Endothelial cell of umbilical vein (primary cell): ENCODE results near the gene PDGFRB. TPM values are rescaled to one million over a fixed set of nuclear protein-coding genes. Genes with fewer than 3 reads are reported as not detected.

Experiments
- BruUV-seq: library from RNA; stranded (reverse); fragments of 400-500 nt; replicated peaks from 2 replicates; lab custom pipeline; 2021; lab: Mats Ljungman, UMichigan
- CTCF ChIA-PET: fragments of 300-600, 350-600 bp; sonication (Branson Sonifier 250); formaldehyde crosslinking; loops from one replicate; lab custom pipeline; 2021; ENCODE audit warnings: antibody characterized with exemption, inconsistent platforms; lab: Charles Lee
- POLR2A ChIA-PET: fragments of 300-600, 350-600 bp; sonication (Branson Sonifier 250); formaldehyde crosslinking; loops from one replicate; lab custom pipeline; 2021; ENCODE audit warnings: antibody characterized with exemption, inconsistent platforms; lab: Charles Lee
- DNase-seq: peaks from one replicate; pipeline ENCODE4 v3.0.0-alpha.2; 2011; ENCODE audit warnings: low read depth, low spot score
- FAIRE-seq: peaks from 2 replicates; lab custom pipeline; 2011; peaks lifted over from hg19 to GRCh38; lab: Jason Lieb, UNC
- H2AFZ ChIP-seq: 2 replicates; pipeline ENCODE4 v1.6.0; 2012; ENCODE audit warnings: low read depth, low read length, control low read depth, inconsistent platforms
- H3K27ac ChIP-seq: 2 replicates; pipeline ENCODE4 v1.5.1; 2011; ENCODE audit warnings: low read depth, mild to moderate bottlenecking, control low read depth, low read length, moderate library complexity; ENCODE audit not compliant: insufficient read depth
- H3K27me3 ChIP-seq, 2 experiments: 2 replicates each; pipeline versions ENCODE4 v1.6.0 to v1.6.1; 2011; ENCODE audit warnings: low read length in 2 of 2, mixed read lengths in 1 of 2; ENCODE audit not compliant: control insufficient read depth in 2 of 2, insufficient read depth in 2 of 2
- H3K36me3 ChIP-seq, 2 experiments: 2 replicates in 1 of 2; 3 replicates in 1 of 2; pipeline ENCODE4 v1.5.1; 2011; ENCODE audit warnings: low read length in 2 of 2, mild to moderate bottlenecking in 1 of 2, moderate library complexity in 1 of 2; ENCODE audit not compliant: control insufficient read depth in 2 of 2, insufficient read depth in 2 of 2; ENCODE audit errors: extremely low read depth in 1 of 2
- H3K4me1 ChIP-seq: 3 replicates; pipeline ENCODE4 v1.5.1; 2011; ENCODE audit warnings: mild to moderate bottlenecking, low read length; ENCODE audit not compliant: control insufficient read depth, insufficient read depth; ENCODE audit errors: extremely low read depth
- H3K4me2 ChIP-seq: 2 replicates; pipeline ENCODE4 v1.6.1; 2011; ENCODE audit warnings: low read length, control low read depth, mixed read lengths; ENCODE audit not compliant: insufficient read depth
- H3K4me3 ChIP-seq, 3 experiments: fragments of 200-600 bp in 1 of 3; sonication (generic), shearing (Covaris generic) in 1 of 3; replicated peaks in 1 of 3; 2 replicates each; pipeline ENCODE4 v1.5.1; 2011 to 2016; ENCODE audit warnings: control low read depth in 3 of 3, low read length in 3 of 3, mild to moderate bottlenecking in 2 of 3, inconsistent platforms in 1 of 3, low read depth in 1 of 3, moderate library complexity in 1 of 3; ENCODE audit not compliant: insufficient read depth in 1 of 3
- H3K79me2 ChIP-seq: 2 replicates; pipeline ENCODE4 v1.6.0; 2012; ENCODE audit warnings: low read length, inconsistent platforms; ENCODE audit not compliant: control insufficient read depth, insufficient read depth
- H3K9ac ChIP-seq: replicated peaks from 2 replicates; pipeline ENCODE3; 2011; ENCODE audit warnings: low read length, control low read depth; ENCODE audit not compliant: insufficient read depth; ENCODE audit errors: extremely low read depth
- H3K9me1 ChIP-seq: replicated peaks from 3 replicates; pipeline ENCODE4 v1.6.0; 2011; ENCODE audit warnings: mild to moderate bottlenecking, low read length; ENCODE audit not compliant: control insufficient read depth, insufficient read depth; ENCODE audit errors: extremely low read depth
- H3K9me3 ChIP-seq: replicated peaks from 2 replicates; pipeline ENCODE4 v1.5.1; 2012; ENCODE audit warnings: low read length, inconsistent platforms; ENCODE audit not compliant: control insufficient read depth, insufficient read depth
- H4K20me1 ChIP-seq: replicated peaks from 2 replicates; pipeline ENCODE3; 2011; ENCODE audit warnings: mild to moderate bottlenecking, low read length; ENCODE audit not compliant: control insufficient read depth, insufficient read depth; ENCODE audit errors: extremely low read depth
- CTCF ChIP-seq, 2 donors: IDR thresholded peaks; 1 replicate in 1 of 2; 2 replicates in 1 of 2; pipeline ENCODE4 v1.5.1; 2011; ENCODE audit warnings: low read length in 2 of 2, mild to moderate bottlenecking in 2 of 2, moderate library complexity in 2 of 2, control low read depth in 1 of 2, inconsistent platforms in 1 of 2, low read depth in 1 of 2; ENCODE audit not compliant: insufficient read depth in 1 of 2; ENCODE audit errors: extremely low read depth in 1 of 2
- EZH2 ChIP-seq: IDR thresholded peaks from 2 replicates; pipeline ENCODE4 v1.6.1; 2012; ENCODE audit warnings: borderline replicate concordance, low read depth, mild to moderate bottlenecking, moderate library complexity, low read length, inconsistent platforms; ENCODE audit not compliant: severe bottlenecking
- FOS ChIP-seq: IDR thresholded peaks from 2 replicates; pipeline ENCODE4 v1.6.1; 2011; ENCODE audit warnings: mild to moderate bottlenecking, low read length, moderate library complexity, borderline replicate concordance; ENCODE audit not compliant: insufficient read depth
- GATA2 ChIP-seq: IDR thresholded peaks from 2 replicates; pipeline ENCODE4 v1.7.0; 2011; ENCODE audit warnings: low read depth, mild to moderate bottlenecking, moderate library complexity, mixed read lengths, low read length; ENCODE audit not compliant: insufficient read length, insufficient read depth
- JUN ChIP-seq: IDR thresholded peaks from 2 replicates; pipeline ENCODE4 v1.6.1; 2011; ENCODE audit warnings: borderline replicate concordance, low read depth; ENCODE audit not compliant: insufficient read length, insufficient read depth
- MAX ChIP-seq: IDR thresholded peaks from 2 replicates; pipeline ENCODE4 v1.6.1; 2011; ENCODE audit not compliant: insufficient read depth, insufficient read length
- MYC ChIP-seq: IDR thresholded peaks from one replicate; pipeline ENCODE4 v1.6.1; 2011; ENCODE audit warnings: mild to moderate bottlenecking, low read depth, low read length
- POLR2A ChIP-seq: IDR thresholded peaks from 2 replicates; pipeline ENCODE4 v1.6.1; 2012; ENCODE audit warnings: low read depth, mild to moderate bottlenecking, control low read depth, low read length
- POLR2AphosphoS5 ChIP-seq: IDR thresholded peaks from 2 replicates; pipeline ENCODE4 v1.6.1; 2012; ENCODE audit warnings: low read depth, mild to moderate bottlenecking, control low read depth, low read length, moderate library complexity; ENCODE audit not compliant: insufficient read depth
- dilution Hi-C: fragments of 300-500 bp; cut with MboI; formaldehyde crosslinking; loops from one replicate; pipeline ENCODE4 v1.15.0; 2019; ENCODE audit warnings: low sequenced_read_pairs; ENCODE audit not compliant: extremely low pct_ligation_motif_present
- intact Hi-C: fragments of 100-400 bp; cut with micrococcal nuclease; formaldehyde crosslinking; loops from one replicate; pipeline ENCODE4 v1.10.0; 2022
- polyA plus RNA-seq, 4 experiments: library from polyadenylated mRNA; depleted of rRNA in 3 of 4; stranded (reverse) in 3 of 4; unstranded in 1 of 4; fragments of >200 nt; gene quantifications; 2 replicates each; pipeline versions ENCODE4 v1.2.1 to v1.2.3, GENCODE V29; 2011 to 2012; ENCODE audit warnings: missing spikeins in 1 of 4
- total RNA-seq: library from RNA; stranded (reverse); gene quantifications from 2 replicates; pipeline ENCODE4 v1.2.3, GENCODE V29; 2021

Gene PDGFRB
- total and polyA plus RNA-seq, 2 donors (not counting 3 experiments of a cell fraction or from before 2014, with no cell fraction given), result 1.4 to 1.7 TPM

GRCh38 chr5:150112201-150113046 is 43.2 kb downstream of the PDGFRB start:
- dilution Hi-C loops, result no loop called here
- FAIRE-seq, result no peak
- H3K9ac ChIP-seq, result no peak overlapping the region

More at GRCh38 chr5:150112201-150113046, 43.2 kb downstream of the PDGFRB start:
- no peak for DNase-seq
- Histone ChIP-seq H3K27ac (no peak overlapping the region), H3K36me3 (no peaks in the 10 kb centered on the region), H4K20me1 (no peaks in the 10 kb centered on the region), H3K4me1 (no peaks in the 10 kb centered on the region), H3K27me3 (peaks cover 4 to 5% of the 10 kb centered on the region in 2 experiments), H2AFZ (no peak overlapping the region), H3K79me2 (no peaks in the 10 kb centered on the region), H3K4me2 (no peak overlapping the region), H3K4me3 (no peak overlapping the region), H3K9me1 (no peaks in the 10 kb centered on the region), H3K9me3 (no peaks in the 10 kb centered on the region)
- intact Hi-C loops, result no loop called here
- POLR2A ChIA-PET, result no interaction called here
- TF ChIP-seq POLR2AphosphoS5, result no peak
- no peak for TF ChIP-seq FOS
- TF ChIP-seq JUN, result no peak
- no peak for TF ChIP-seq EZH2
- no peak for TF ChIP-seq MYC
- TF ChIP-seq CTCF (IDR thresholded peaks at IDR 0.05; ENCODE audit: extremely low read depth in 1 of 2, insufficient read depth in 1 of 2, low read depth in 1 of 2, low read length in 2 of 2), result no peak
- no peak for TF ChIP-seq MAX
- TF ChIP-seq GATA2, result no peak
- TF ChIP-seq POLR2A, result no peak
- CTCF ChIA-PET, result interaction anchor here (1.3 to 2.1 kb wide), 3 partner anchors 9 to 122 kb away, joined by 3 to 7 read pairs (median 5); no protein-coding TSS in a partner anchor
- no TSS peak for BruUV-seq
